ENCODE results near the gene SBDS.

Gene SBDS

GRCh38 chr7:66964411-66964810 is 31.0 kb downstream of the SBDS start:
- TF ChIP-seq CTCF (IDR thresholded peaks at IDR 0.05), result no peak

GRCh38 chr7:66961096-66961495 is 34.3 kb downstream of the SBDS start:
- no peak for TF ChIP-seq CTCF (IDR thresholded peaks at IDR 0.05)

GRCh38 chr7:66960192-66960591 is 35.2 kb downstream of the SBDS start:
- TF ChIP-seq CTCF (IDR thresholded peaks at IDR 0.05), result no peak

GRCh38 chr7:66958538-66959350 is 36.6 kb downstream of the SBDS start:
- no peak for TF ChIP-seq CTCF (IDR thresholded peaks at IDR 0.05)

- no peak for TF ChIP-seq CTCF (IDR thresholded peaks at IDR 0.05)
Observed at GRCh38 chr7:66957595-66958290, 37.6 kb downstream of the SBDS start.

- no peak for TF ChIP-seq CTCF (IDR thresholded peaks at IDR 0.05)
Observed at GRCh38 chr7:66953044-66953427, 42.4 kb downstream of the SBDS start.

GRCh38 chr7:66952343-66953043 is 42.9 kb downstream of the SBDS start:
- no peak for TF ChIP-seq CTCF (IDR thresholded peaks at IDR 0.05)
